ENCODE measurements around the gene DLEC1. TPM values are rescaled to one million over a fixed set of nuclear protein-coding genes. Genes with fewer than 3 reads are reported as not detected.
"Not testable (repeated sequence)": the region's sequence is repeated elsewhere in the genome, so short reads cannot be mapped to it uniquely, and the experiment has no call there.

Gene DLEC1
- total and polyA plus RNA-seq, 2 donors from 2014 or later = 0.52 to 3.3 TPM

DNA sequence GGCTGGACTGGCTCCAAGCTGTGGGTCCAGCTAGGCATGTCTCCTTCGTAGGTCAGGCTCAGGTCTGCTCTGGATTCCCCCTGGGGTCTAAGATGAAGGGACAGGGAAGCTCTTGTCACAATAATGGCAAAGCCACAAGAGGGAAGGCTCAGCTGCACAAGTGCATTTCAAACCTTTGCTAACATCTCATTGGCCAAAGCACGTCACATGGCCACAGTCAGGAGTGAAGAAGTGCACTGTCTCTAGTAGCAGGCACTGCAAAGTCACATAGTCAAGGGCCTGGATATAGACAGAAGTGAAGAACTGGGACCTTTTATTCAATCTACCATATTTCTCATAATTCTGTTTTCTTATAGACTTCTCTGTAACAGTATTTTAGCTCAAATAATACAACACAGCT, 20.1 kb downstream of the DLEC1 start:
- no peak for FAIRE-seq
- Histone ChIP-seq H3K4me3 (ENCODE audit: low read length in 3 of 3) (no peak overlapping the region), H3K4me1 (ENCODE audit: control insufficient read depth in 2 of 3, insufficient read depth in 2 of 3, low read depth in 1 of 3, low read length in 3 of 3) (no peaks in the 10 kb centered on the region), H3K27ac (ENCODE audit: low read depth in 2 of 2, low read length in 2 of 2) (no peak overlapping the region), H3K36me3 (ENCODE audit: control insufficient read depth in 2 of 3, insufficient read depth in 3 of 3, low read length in 3 of 3) (no peaks in the 10 kb centered on the region), H3K9me3 (ENCODE audit: control insufficient read depth in 2 of 3, insufficient read depth in 1 of 3, low read length in 3 of 3) (no peaks in the 10 kb centered on the region), H3K9ac (ENCODE audit: low read length in 3 of 3) (no peak overlapping the region), H3K27me3 (ENCODE audit: control insufficient read depth, insufficient read depth, low read length) (no peaks in the 10 kb centered on the region)
- TF ChIP-seq, protein P1, sequence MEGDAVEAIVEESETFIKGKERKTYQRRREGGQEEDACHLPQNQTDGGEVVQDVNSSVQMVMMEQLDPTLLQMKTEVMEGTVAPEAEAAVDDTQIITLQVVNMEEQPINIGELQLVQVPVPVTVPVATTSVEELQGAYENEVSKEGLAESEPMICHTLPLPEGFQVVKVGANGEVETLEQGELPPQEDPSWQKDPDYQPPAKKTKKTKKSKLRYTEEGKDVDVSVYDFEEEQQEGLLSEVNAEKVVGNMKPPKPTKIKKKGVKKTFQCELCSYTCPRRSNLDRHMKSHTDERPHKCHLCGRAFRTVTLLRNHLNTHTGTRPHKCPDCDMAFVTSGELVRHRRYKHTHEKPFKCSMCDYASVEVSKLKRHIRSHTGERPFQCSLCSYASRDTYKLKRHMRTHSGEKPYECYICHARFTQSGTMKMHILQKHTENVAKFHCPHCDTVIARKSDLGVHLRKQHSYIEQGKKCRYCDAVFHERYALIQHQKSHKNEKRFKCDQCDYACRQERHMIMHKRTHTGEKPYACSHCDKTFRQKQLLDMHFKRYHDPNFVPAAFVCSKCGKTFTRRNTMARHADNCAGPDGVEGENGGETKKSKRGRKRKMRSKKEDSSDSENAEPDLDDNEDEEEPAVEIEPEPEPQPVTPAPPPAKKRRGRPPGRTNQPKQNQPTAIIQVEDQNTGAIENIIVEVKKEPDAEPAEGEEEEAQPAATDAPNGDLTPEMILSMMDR (IDR thresholded peaks at IDR 0.05; ENCODE audit: borderline replicate concordance, extremely low read depth, insufficient read depth) = no peak
- DNase-seq = no peak
- intact Hi-C loops (cut with DNase I) = no loop called here

GRCh38 chr3:38059591-38059990, 20.6 kb downstream of the DLEC1 start:
- no peaks in the 10 kb centered on the region for H3K27me3 ChIP-seq (ENCODE audit: control insufficient read depth, insufficient read depth, low read length)
- H3K27ac ChIP-seq (ENCODE audit: low read depth in 2 of 2, low read length in 2 of 2) = no peak overlapping the region
- H3K36me3 ChIP-seq (ENCODE audit: control insufficient read depth in 2 of 3, insufficient read depth in 3 of 3, low read length in 3 of 3) = no peaks in the 10 kb centered on the region
- FAIRE-seq = no peak
- TF ChIP-seq, protein P1 (IDR thresholded peaks at IDR 0.05; ENCODE audit: borderline replicate concordance, extremely low read depth, insufficient read depth) = no peak
- H3K4me1 ChIP-seq (ENCODE audit: control insufficient read depth in 2 of 3, insufficient read depth in 2 of 3, low read depth in 1 of 3, low read length in 3 of 3) = no peaks in the 10 kb centered on the region
- no peak overlapping the region for H3K9ac ChIP-seq (ENCODE audit: low read length in 3 of 3)
- no peak overlapping the region for H3K4me3 ChIP-seq (ENCODE audit: low read length in 3 of 3)
- intact Hi-C loops (cut with DNase I) = no loop called here
- H3K9me3 ChIP-seq (ENCODE audit: control insufficient read depth in 2 of 3, insufficient read depth in 1 of 3, low read length in 3 of 3) = no peaks in the 10 kb centered on the region
- DNase-seq = no peak

DNA sequence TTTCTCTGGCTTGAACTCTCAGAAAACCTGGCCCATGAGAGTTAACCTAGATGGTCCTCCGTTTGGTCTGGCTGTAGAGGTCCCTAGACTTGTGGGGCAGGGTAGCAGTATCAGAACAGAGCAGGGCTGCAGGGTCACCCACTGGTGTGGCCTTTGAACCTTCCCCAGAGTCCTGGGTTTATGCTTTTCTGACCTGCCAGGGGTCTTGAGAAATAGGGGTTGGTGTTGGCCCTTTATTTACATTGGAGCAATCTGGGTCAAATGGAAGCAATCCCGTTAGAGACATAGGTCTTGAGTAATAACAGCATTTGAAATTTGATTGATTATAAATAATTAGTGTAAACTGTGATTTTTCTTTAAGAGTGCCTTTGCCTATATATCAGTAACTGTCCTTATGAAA, 23.8 kb downstream of the DLEC1 start:
- Histone ChIP-seq H3K4me1 (ENCODE audit: control insufficient read depth in 2 of 3, insufficient read depth in 2 of 3, low read depth in 1 of 3, low read length in 3 of 3) (no peaks in the 10 kb centered on the region), H3K4me3 (ENCODE audit: low read length in 3 of 3) (no peak overlapping the region), H3K9me3 (ENCODE audit: control insufficient read depth in 2 of 3, insufficient read depth in 1 of 3, low read length in 3 of 3) (no peaks in the 10 kb centered on the region), H3K36me3 (ENCODE audit: control insufficient read depth in 2 of 3, insufficient read depth in 3 of 3, low read length in 3 of 3) (no peaks in the 10 kb centered on the region), H3K27me3 (ENCODE audit: control insufficient read depth, insufficient read depth, low read length) (no peaks in the 10 kb centered on the region), H3K9ac (ENCODE audit: low read length in 3 of 3) (no peak overlapping the region), H3K27ac (ENCODE audit: low read depth in 2 of 2, low read length in 2 of 2) (no peak overlapping the region)
- TF ChIP-seq, protein P1 (IDR thresholded peaks at IDR 0.05; ENCODE audit: borderline replicate concordance, extremely low read depth, insufficient read depth) = no peak
- intact Hi-C loops (cut with DNase I) = no loop called here
- FAIRE-seq = no peak
- DNase-seq = no peak

GRCh38 chr3:38064453-38064852, 25.4 kb downstream of the DLEC1 start:
- DNase-seq; H3K27ac ChIP-seq (ENCODE audit: low read depth in 2 of 2, low read length in 2 of 2); H3K4me1 ChIP-seq (ENCODE audit: control insufficient read depth in 2 of 3, insufficient read depth in 2 of 3, low read depth in 1 of 3, low read length in 3 of 3); H3K36me3 ChIP-seq (ENCODE audit: control insufficient read depth in 2 of 3, insufficient read depth in 3 of 3, low read length in 3 of 3); intact Hi-C loops (cut with DNase I); H3K9ac ChIP-seq (ENCODE audit: low read length in 3 of 3); H3K4me3 ChIP-seq (ENCODE audit: low read length in 3 of 3); FAIRE-seq; H3K9me3 ChIP-seq (ENCODE audit: control insufficient read depth in 2 of 3, insufficient read depth in 1 of 3, low read length in 3 of 3); H3K27me3 ChIP-seq (ENCODE audit: control insufficient read depth, insufficient read depth, low read length): not testable (repeated sequence)

Data from kidney (tissue), 14 donors.